Progenitor cell of endocrine pancreas (in vitro differentiated cells): ENCODE data around the gene RHNO1. TPM values are rescaled to one million over a fixed set of nuclear protein-coding genes. Genes with fewer than 3 reads are reported as not detected.

Experiments
- DNase-seq: peaks from one replicate; pipeline ENCODE4 v3.0.0; 2021; ENCODE audit warnings: low spot score; ENCODE audit not compliant: unreplicated experiment
- H3K27ac Mint-ChIP-seq: 2 replicates; pipeline ENCODE4 v1.8.0; 2021; ENCODE audit warnings: mild to moderate bottlenecking, moderate library complexity, mixed read lengths
- H3K27me3 Mint-ChIP-seq: 2 replicates; pipeline ENCODE4 v1.8.0; 2021; ENCODE audit warnings: mixed read lengths
- H3K36me3 Mint-ChIP-seq: 2 replicates; pipeline ENCODE4 v1.8.0; 2022; ENCODE audit warnings: mixed read lengths; ENCODE audit not compliant: insufficient read depth
- H3K4me1 Mint-ChIP-seq: 2 replicates; pipeline ENCODE4 v1.8.0; 2021; ENCODE audit warnings: low read depth, mixed read lengths
- H3K4me3 Mint-ChIP-seq: 2 replicates; pipeline ENCODE4 v1.8.0; 2021; ENCODE audit warnings: low read depth, mild to moderate bottlenecking, moderate library complexity, mixed read lengths
- H3K9me3 Mint-ChIP-seq: 2 replicates; pipeline ENCODE4 v1.8.0; 2021; ENCODE audit warnings: low read depth, mixed read lengths
- total RNA-seq: library from RNA; stranded (reverse); gene quantifications from 2 replicates; pipeline ENCODE4 v1.2.1, GENCODE V29; 2021
- TF ChIP-seq, protein P1 (sequence below): fragments of 200-600 bp; sonication (generic); IDR thresholded peaks from one replicate; pipeline ENCODE4 v1.5.0; 2021; ENCODE audit warnings: antibody characterized with exemption, mild to moderate bottlenecking; ENCODE audit not compliant: unreplicated experiment

The RHNO1 gene
- total RNA-seq, 1 donor from 2014 or later = 57.7 TPM

GRCh38 chr12:2876431-2877046 is 484 bp upstream of the RHNO1 start:
- peak overlapping the region; percentile 71 for H3K4me3 Mint-ChIP-seq
- peaks cover 25% of the 10 kb centered on the region for H3K4me1 Mint-ChIP-seq
- no peaks in the 10 kb centered on the region for H3K9me3 Mint-ChIP-seq
- TF ChIP-seq, protein P1, sequence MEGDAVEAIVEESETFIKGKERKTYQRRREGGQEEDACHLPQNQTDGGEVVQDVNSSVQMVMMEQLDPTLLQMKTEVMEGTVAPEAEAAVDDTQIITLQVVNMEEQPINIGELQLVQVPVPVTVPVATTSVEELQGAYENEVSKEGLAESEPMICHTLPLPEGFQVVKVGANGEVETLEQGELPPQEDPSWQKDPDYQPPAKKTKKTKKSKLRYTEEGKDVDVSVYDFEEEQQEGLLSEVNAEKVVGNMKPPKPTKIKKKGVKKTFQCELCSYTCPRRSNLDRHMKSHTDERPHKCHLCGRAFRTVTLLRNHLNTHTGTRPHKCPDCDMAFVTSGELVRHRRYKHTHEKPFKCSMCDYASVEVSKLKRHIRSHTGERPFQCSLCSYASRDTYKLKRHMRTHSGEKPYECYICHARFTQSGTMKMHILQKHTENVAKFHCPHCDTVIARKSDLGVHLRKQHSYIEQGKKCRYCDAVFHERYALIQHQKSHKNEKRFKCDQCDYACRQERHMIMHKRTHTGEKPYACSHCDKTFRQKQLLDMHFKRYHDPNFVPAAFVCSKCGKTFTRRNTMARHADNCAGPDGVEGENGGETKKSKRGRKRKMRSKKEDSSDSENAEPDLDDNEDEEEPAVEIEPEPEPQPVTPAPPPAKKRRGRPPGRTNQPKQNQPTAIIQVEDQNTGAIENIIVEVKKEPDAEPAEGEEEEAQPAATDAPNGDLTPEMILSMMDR = no peak
- DNase-seq = no peak
- peaks cover 11% of the 10 kb centered on the region for H3K36me3 Mint-ChIP-seq
- H3K27ac Mint-ChIP-seq = peak overlapping the region; percentile 65
- no peaks in the 10 kb centered on the region for H3K27me3 Mint-ChIP-seq

GRCh38 chr12:2877953-2878732 is 1.1 kb downstream of the RHNO1 start:
- peaks cover 9% of the 10 kb centered on the region for H3K36me3 Mint-ChIP-seq

GRCh38 chr12:2879853-2880252 is 2.8 kb downstream of the RHNO1 start:
- H3K27me3 Mint-ChIP-seq = no peaks in the 10 kb centered on the region
- TF ChIP-seq, protein P1 = no peak
- H3K27ac Mint-ChIP-seq = no peak overlapping the region
- peaks cover 14% of the 10 kb centered on the region for H3K36me3 Mint-ChIP-seq
- H3K9me3 Mint-ChIP-seq = no peaks in the 10 kb centered on the region
- peaks cover 22% of the 10 kb centered on the region for H3K4me1 Mint-ChIP-seq
- DNase-seq = no peak
- H3K4me3 Mint-ChIP-seq = no peak overlapping the region

More at GRCh38 chr12:2877953-2878732, 1.1 kb downstream of the RHNO1 start:
- Mint-ChIP-seq H3K27ac (peak overlapping the region; percentile 98), H3K4me3 (peak overlapping the region; percentile 95), H3K4me1 (peaks cover 25% of the 10 kb centered on the region), H3K27me3 (no peaks in the 10 kb centered on the region), H3K9me3 (no peaks in the 10 kb centered on the region)
- TF ChIP-seq, protein P1 = no peak
- no peak for DNase-seq

DNA sequence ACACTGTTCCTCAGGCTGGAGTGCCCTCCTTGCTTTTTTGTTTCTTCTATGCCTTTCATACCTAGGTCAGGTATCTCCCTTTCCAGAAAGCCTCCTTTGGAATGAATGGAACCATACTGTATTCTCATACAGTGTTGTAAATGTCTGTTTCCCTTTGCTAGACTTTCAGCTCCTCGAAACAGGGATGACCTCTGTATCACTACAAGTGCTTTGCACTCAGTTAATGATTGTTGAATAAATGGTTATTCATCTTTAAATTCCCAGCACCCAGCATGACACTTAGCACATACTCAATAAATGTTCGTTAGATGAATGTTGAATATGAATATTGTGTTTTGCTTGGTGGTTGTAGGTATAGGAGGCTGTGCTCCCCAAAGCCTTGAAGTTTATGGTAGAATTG is 7.8 kb downstream of the RHNO1 start:
- H3K27ac Mint-ChIP-seq = peak overlapping the region; percentile 11
- no peaks in the 10 kb centered on the region for H3K27me3 Mint-ChIP-seq
- DNase-seq = no peak
- no peak overlapping the region for H3K4me3 Mint-ChIP-seq
- TF ChIP-seq, protein P1 = no peak
- H3K4me1 Mint-ChIP-seq = peaks cover 2% of the 10 kb centered on the region
- H3K9me3 Mint-ChIP-seq = no peaks in the 10 kb centered on the region
- H3K36me3 Mint-ChIP-seq = peaks cover 17% of the 10 kb centered on the region

DNA sequence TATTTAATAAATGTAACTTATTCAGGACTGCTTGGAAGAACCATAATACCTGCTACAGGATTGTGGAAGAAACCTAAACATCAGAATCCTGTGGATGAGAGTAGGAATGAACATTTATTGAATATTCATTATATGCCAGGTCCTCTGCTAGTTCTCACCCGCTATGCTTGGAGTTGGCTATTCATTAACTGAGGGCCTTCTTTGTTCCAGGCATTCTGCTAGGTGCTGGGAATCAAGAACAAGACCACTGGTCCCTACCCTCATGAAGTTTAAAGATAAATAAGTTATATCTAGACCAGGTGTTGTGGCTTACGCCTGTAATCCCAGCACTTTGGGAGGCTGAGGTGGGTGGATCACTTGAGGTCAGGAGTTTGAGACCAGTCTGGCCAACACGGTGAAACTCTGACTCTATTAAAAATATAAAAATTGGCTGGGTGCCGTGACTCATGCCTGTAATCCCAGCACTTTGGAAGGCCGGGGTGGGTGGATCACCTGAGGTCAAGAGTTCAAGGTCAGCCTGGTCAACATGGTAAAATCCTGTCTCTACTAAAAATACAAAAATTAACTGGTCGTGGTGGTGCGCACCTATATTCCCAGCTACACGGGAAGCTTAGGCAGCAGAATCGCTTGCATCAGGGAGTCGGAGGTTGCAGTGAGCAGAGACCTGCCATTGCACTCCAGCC is 9.9 kb downstream of the RHNO1 start:
- no peak for DNase-seq

More for the DNA sequence above, 9.9 kb downstream of the RHNO1 start:
- peaks cover 9% of the 10 kb centered on the region for H3K4me1 Mint-ChIP-seq
- no peaks in the 10 kb centered on the region for H3K9me3 Mint-ChIP-seq
- H3K36me3 Mint-ChIP-seq = peaks cover 17% of the 10 kb centered on the region
- TF ChIP-seq, protein P1 = no peak
- H3K27me3 Mint-ChIP-seq = no peaks in the 10 kb centered on the region
- H3K4me3 Mint-ChIP-seq = no peak overlapping the region
- H3K27ac Mint-ChIP-seq = no peak overlapping the region
